ENCODE results near the gene SLC9A8.
"Not testable (repeated sequence)": the region's sequence is repeated elsewhere in the genome, so short reads cannot be mapped to it uniquely, and the experiment has no call there.

Gene SLC9A8, protein sequence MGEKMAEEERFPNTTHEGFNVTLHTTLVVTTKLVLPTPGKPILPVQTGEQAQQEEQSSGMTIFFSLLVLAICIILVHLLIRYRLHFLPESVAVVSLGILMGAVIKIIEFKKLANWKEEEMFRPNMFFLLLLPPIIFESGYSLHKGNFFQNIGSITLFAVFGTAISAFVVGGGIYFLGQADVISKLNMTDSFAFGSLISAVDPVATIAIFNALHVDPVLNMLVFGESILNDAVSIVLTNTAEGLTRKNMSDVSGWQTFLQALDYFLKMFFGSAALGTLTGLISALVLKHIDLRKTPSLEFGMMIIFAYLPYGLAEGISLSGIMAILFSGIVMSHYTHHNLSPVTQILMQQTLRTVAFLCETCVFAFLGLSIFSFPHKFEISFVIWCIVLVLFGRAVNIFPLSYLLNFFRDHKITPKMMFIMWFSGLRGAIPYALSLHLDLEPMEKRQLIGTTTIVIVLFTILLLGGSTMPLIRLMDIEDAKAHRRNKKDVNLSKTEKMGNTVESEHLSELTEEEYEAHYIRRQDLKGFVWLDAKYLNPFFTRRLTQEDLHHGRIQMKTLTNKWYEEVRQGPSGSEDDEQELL

DNA sequence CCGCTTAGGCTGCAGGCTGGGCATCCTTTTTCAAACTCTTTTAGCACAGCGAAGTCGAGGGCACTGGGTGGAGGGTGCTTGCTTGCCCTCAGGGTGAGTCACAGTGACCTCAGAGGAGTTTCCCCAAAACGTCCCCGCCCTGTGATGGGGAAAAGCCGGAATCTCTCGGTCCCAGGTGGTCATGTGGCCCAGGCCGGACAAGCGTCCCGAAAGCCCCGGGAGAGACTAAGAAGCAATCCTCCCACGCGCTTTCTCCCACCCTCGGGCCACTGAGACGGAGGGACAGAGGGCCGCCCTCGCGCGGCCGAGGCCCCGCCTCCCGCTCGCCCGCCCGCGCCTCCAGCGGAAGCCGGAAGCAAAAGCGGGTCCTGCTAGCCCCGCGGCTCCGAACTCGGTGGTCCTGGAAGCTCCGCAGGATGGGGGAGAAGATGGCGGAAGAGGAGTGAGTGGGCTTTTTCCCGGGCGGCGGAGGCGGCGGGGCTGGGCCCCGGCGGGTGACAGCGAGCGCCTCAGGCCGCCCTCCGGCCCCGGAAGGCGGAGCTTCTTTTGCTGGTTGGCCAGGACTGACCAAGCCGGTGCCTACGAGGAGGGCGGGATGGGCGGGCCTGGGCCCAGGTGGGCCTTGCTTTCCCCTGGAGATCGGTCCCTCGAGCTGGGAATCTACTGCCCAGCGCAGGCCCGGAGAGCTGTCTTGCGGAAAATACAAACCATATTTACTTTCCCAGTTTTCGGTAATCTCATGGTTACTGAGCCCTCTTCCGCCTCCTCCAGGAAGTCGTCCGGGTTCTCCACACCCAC is at the start of gene SLC9A8:
Gene SLC9A8 (plus strand): TSS at position 322 of the 798 bp plus-strand sequence. CDS start 95 bp downstream, at position 417.
- intact Hi-C loops (cut with DNase I): loop anchor here (2.0 to 5.0 kb wide), 2 partner anchors 40 to 100 kb away; partner anchors contain the start of gene B4GALT5
- DNase-seq: peak; percentile 80 to 97 (median 91)

DNA sequence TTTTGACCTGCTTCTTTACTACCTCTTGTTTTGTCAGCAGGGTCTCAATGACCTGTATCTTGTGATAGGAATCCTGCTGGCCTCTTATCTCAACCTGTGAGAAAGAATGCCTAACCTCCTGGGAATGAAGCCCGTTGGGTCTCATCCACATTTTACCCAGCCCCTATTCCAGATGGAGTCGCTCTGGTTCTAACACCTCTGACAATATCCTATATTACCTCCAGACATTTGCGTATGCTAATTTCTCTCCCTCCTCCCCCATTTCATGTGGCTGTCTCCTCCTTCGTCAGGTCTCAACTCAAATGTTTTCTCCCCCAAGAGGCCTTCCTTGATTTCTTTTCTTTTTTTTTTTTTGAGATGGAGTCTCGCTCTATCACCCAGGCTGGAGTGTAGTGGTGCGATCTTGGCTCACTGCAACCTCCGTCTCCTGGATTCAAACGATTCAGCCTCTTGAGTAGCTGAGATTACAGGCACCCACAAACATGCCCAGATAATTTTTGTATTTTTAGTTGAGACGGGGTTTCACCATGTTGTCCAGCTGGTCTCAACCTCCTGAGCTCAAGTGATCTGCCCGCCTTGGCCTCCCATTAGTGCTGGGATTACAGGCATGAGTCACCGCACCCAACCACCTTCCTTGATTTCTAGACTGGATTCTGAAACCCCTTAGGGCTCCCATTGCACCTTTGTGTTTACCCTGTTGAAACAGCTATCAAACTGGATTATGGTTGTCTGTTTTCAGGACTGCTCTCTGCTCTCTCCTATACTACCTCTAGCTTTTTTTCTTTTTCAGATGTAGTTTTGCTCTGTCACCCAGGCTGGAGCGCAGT is 49.5 kb upstream of the SLC9A8 start:
- intact Hi-C loops (cut with DNase I): no loop called here
- DNase-seq: no peak

DNA sequence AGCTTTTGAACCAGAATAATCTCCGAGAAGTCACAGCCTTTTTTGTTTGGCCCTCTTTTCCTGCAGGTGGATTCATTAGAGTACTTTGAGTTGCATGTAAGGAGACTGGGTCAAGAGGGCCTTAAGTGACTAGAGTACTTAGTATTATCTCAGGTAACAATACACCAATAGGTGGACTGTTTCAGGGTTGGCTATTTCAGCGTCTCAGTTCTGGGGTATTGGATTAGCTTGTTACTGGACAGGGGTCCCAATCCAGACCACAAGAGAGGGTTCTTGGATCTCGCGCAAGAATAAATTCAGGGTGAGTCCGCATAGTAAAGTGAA is 47.3 kb upstream of the SLC9A8 start:
- DNase-seq: no peak
- intact Hi-C loops (cut with DNase I): no loop called here

- DNase-seq: no peak
- intact Hi-C loops (cut with DNase I): no loop called here
Observed at GRCh38 chr20:49765846-49766541, 46.6 kb upstream of the SLC9A8 start.

GRCh38 chr20:49766979-49767521 is 45.6 kb upstream of the SLC9A8 start:
- DNase-seq: no peak
- intact Hi-C loops (cut with DNase I): no loop called here

GRCh38 chr20:49768204-49769047 is 44.2 kb upstream of the SLC9A8 start:
- DNase-seq: peak in 5 of 42 donors; percentile 14 to 57 (median 30)
- intact Hi-C loops (cut with DNase I): no loop called here

DNA sequence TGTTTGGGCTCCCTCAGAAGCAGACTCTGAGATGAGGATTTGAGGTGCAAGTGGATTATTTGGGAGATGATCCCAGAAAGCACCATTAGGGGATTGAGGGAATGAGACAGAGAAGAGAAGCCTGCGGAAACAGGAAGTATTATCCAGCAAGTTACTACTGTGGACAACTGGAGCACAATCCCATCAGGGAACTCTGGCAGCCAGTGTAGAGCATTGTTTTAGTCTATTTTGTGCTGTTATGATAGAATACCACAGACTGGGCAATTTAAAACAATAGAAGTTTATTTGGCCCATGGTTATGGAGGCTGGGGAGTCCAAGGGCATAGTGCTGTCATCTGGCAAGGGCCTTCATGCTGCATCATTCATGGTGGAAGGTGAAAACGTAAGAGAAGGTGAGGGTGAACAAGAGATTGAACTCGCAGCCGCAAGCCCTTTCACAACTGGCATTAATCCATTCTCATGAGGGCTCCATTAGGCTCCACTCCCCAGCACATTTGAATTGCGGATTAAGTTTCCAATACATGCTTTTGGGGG is 43.5 kb upstream of the SLC9A8 start:
- intact Hi-C loops (cut with DNase I): no loop called here
- no peak for DNase-seq

DNA sequence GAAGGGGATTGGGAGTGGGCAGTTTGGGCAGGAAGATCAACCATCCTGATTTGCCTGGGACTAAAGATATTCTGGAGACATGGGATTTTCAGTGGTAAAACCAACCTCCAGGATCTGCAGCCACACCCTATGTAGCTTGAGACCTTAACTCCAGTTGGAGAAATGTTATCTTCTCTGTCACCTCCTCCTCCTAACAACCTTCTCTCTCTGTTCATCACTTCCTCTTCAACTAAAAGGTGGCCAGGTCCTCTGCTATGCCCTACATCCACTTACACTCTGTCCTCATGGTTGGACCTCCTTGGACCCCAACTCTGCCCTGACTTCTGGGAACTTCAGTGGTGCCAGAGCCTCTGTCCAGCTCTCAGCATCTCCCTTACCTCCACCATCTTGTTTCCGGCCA is 42.0 kb upstream of the SLC9A8 start:
- no peak for DNase-seq
- intact Hi-C loops (cut with DNase I): loop anchor here (5.0 to 10.0 kb wide), 2 partner anchors 56 to 158 kb away; partner anchors contain the start of gene B4GALT5

DNA sequence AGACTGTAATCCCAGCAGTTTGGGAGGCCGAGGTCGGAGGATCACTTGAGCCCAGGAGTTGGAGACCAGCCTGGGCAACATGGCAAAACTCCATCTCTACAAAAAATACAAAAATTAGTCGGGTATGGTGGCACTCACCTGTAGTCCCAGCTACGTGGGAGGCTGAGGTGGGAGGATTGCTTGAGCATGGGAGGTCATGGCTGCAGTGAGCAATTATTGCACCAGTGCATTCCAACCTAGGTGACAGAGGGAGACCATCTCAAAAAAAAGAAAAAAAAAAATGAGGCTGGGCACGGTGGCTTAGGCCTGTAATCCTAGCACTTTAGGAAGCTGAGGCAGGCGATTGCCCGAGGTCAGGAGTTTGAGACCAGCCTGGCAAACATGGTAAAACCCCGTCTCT is 38.4 kb upstream of the SLC9A8 start:
- not testable (repeated sequence) for DNase-seq
- intact Hi-C loops (cut with DNase I): loop anchor here (5.0 to 10.0 kb wide), 2 partner anchors 59 to 162 kb away; partner anchors contain the start of gene B4GALT5

DNA sequence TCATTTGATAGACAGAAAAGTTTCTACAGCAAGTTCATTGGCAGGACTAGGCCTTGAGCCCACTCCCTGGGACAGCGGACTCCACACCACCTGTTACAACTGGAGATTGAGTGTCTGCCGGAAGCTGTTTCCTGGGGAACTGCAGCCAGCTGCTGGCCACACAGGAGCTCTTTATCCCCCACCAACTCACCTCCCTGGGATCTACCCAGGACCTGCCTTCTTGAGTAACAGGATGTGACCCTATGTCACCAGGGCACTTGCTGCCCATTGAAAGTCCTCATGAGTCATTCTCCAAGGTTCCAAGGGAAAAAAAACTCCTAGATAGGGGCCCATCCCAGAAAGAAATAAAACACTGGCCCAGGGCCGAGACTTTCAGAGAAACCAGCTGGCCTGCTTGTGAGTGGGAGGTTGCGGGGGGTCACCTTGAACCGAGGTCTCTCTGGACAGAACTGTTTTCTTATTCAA is 37.4 kb upstream of the SLC9A8 start:
- intact Hi-C loops (cut with DNase I): loop anchor here (10.0 kb wide), 1 partner anchor 60 kb away; the partner anchor contains the start of gene B4GALT5
- DNase-seq: peak in 7 of 42 donors; percentile 9 to 61 (median 29)

DNA sequence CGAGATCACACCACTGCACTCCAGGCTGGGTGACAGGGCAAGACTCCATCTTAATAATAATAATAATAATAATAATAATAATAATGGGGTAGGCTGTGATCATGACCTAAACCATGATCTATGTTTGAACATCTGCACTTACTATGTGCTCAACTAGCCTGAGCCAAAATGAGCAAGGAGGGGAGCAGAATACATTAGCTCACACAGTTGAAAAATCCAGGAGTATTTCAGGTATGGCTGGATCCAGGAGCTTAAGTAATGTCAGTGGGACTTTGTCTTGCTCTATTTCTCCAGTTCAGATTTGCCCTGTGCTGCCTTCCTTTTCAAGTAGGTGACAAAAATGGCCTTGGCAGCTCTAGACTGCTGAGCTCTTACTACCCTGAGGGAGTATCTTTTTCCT is 32.7 kb upstream of the SLC9A8 start:
- intact Hi-C loops (cut with DNase I): loop anchor here (10.0 kb wide), 1 partner anchor 65 kb away; the partner anchor contains the start of gene B4GALT5
- no peak for DNase-seq

DNA sequence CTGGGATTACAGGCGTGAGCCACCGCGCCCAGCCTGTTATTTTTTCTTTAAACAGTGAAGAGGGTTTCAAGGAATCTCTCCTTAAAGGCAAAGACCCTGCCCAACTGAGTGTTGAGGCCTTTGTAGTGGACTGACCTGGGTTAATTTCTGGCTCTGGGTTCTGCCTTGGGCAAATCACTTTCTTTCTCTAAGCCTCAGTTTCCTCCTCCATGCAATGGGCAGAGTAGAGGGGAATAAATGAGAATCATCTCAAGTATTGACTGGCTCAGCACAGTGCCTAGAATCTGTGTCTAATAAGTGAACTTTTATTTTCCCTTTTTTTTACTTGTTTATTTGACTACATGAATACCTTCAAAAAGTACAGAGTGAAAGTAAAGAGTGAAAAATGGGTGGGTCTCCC is 31.0 kb upstream of the SLC9A8 start:
- intact Hi-C loops (cut with DNase I): no loop called here
- DNase-seq: no peak

DNA sequence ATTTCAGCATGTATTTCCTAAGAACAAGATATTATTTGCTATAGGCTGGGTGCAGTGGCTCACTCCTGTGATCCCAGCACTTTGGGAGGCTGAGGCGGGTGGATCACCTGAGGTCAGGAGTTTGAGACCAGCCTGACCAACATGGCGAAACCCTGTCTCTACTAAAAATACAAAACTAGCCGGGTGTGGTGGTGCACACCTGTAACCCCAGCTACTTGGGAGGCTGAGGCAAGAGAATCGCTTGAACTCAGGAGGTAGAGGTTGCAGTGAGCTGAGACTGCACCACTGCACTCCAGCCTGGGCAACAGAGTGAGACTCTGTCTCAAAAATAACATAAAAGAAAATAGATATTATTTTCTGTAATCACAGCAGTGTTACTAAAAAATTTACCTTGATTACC is 30.2 kb upstream of the SLC9A8 start:
- intact Hi-C loops (cut with DNase I); DNase-seq: not testable (repeated sequence)

- DNase-seq; intact Hi-C loops (cut with DNase I): not testable (repeated sequence)
Observed at GRCh38 chr20:49783021-49783995, 29.3 kb upstream of the SLC9A8 start.

GRCh38 chr20:49784291-49784690 is 28.3 kb upstream of the SLC9A8 start:
- intact Hi-C loops (cut with DNase I): no loop called here
- no peak for DNase-seq

Data from head of caudate nucleus (tissue), 42 donors.